Epidermal melanocyte (primary cell): ENCODE results near the gene GRWD1.
"Not testable (repeated sequence)": the region's sequence is repeated elsewhere in the genome, so short reads cannot be mapped to it uniquely, and the experiment has no call there.

Experiments
- DNase-seq: peaks from one replicate; pipeline ENCODE4 v3.0.0; 2011; ENCODE audit warnings: low spot score; ENCODE audit not compliant: insufficient read length

The GRWD1 gene

DNA sequence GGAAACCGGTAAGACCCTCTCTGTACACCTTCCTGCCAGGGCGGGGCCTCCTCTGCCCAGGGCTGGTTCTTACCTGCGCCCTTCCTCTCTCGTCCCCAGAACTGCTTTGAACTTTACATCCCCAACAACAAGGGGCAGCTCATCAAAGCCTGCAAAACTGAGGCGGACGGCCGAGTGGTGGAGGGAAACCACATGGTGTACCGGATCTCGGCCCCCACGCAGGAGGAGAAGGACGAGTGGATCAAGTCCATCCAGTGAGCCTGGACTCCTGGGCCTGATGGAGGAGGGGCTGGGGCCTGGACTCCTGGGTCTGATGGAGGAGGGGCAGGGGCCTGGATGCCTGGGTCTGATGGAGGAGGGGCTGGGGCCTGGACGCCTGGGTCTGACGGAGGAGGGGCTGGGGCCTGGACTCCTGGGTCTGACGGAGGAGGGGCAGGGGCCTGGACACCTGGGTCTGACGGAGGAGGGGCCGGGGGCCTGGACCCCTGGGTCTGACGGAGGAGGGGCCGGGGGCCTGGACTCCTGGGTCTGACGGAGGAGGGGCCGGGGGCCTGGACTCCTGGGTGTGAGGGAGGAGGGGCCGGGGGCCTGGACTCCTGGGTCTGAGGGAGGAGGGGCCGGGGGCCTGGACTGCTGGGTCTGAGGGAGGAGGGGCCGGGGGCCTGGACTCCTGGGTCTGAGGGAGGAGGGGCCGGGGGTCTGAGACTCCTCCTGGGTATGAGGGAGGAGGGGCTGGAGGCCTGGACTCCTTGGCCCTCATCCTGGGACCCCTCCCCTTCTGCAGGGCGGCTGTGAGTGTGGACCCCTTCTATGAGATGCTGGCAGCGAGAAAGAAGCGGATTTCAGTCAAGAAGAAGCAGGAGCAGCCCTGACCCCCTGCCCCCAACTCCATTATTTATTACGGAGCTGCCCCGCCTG, 32.8 kb downstream of the GRWD1 start:
- no peak for DNase-seq

DNA sequence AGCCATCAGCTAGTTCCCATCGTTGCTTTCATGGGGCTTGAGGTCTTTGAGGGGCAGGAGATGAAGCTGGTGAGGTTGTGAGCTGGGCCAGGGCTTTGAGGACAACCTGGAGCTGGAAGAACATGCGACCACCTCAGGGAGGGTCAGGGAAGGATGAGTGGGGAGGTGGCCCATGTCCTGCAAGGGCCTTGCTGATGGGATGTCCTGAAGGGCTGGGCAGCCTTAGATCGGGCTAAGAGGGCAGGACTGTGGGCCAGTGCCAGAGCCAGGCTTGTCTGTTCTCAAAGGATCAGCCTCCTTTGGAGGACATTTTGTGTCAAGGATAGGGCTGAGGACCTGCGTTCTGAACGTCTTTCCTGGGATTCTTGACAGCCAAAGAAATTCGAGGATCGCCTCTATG, 33.9 kb downstream of the GRWD1 start:
- no peak for DNase-seq

DNA sequence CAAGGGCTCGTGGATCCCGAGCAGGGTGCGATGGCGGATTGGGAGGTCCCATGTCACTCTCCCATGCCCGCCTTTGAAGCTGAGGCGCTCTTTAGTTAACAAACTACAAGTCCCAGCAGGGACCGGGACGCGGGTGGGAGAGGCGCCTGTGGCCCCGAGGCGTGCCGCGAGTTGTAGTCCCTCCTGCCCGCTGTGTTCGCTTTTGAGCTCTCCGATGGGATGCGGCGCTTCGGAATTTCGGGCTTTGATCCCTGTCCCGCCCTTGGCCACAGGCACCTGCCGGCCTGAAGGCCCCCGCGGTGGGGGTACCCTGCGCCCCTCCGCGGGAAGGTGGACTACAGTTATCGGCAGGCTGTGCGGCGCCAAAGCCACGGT, 34.4 kb downstream of the GRWD1 start:
- no peak for DNase-seq

DNA sequence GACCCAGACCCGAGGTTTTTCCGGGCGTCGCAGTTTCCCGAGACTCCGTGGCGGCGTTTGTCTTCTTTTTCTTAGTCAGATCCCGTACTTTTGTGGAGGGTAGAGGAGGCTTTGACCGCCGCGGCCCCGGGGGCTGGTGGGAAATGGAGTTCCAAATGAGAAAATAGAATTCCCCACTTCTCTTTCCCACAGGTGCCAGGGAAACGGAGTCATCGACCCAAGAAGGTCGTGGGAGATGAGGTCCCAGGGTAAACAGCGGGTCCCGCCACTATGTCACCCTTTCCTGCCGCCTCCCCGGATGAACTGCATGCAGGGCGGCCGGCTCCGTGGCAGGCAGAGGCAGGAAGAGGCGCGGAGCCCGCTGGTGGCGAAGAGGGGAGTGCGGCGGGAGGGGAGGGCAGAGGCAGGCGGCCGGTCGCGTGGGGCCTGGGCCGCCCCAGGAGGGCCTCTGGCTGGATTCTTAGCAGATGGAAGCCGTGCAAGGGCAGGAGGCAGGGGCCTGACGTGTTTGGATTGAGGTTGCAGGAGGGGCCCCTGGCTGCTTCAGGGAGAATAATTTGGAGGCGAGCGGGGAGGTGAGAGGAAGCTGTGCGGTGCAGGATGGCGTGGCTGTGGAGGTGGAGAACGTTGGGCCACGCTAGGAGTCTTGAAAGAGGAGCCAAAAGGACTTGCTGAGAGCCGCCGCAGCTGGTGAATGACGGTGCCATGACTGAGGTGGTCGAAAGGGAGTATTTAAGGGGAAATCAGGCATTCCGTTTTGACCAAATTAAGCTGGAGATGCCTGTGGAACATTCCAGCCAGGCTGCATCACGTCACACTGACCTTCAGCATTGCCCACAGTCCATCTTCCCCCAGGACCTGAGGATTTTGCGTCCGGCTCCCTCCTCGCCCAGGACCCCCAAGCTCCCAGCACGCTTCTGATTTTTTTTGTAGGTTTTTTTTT, 35.0 kb downstream of the GRWD1 start:
- DNase-seq = no peak

DNA sequence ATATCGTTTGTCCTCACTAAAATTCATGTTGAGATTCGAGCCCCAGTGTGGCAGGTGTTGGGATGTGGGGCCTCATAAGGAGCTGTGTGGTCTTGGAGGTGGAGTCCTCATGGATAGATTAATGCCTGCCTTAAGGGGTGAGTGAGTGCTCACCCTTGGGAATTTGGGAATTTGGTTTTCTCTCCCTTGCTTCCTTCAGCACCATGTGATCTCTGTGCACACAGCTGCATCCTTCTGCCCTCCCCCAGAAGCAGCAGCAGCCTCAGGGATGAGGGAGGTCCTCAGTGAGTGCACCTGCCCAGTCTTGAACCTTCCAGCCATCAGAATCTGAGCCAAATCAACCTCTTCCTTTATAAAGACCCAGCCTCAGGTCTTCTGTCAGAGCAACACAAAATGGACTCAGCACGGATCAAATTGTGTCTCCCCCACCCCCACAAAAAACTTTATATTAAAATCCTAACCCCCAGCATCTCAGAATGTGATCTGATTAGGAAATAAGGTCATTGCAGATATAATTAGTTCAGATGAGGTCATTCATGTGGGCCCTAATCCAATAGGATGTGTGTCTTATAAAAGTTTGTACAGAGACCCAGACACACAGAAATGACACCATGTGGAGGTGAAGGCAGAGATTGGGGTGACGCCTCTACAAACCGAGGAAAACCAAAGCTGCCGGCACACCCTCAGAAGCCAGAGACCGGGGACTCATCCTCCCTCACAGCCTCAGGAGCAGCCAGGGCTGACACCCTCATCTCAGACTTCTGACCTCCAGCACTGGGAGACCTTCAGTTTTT, 36.3 kb downstream of the GRWD1 start:
- no peak for DNase-seq

DNA sequence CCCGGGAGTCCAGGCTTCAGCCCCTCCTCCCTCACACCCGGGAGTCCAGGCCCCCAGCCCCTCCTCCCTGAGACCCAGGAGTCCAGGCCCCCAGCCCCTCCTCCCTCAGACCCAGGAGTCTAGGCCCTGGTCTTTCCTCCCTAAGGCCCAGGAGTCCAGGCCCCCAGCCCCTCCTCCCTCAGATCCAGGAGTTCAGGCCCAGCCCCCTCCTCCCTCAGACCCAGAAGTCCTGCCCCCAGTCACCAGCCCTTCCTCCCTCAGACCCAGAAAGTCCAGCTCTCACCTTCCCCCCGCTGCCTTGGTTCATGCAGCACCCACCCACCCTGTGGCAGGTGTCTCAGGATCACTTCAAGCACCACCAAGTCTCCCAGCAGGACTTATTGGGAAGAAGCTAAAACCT, 37.5 kb downstream of the GRWD1 start:
- no peak for DNase-seq

DNA sequence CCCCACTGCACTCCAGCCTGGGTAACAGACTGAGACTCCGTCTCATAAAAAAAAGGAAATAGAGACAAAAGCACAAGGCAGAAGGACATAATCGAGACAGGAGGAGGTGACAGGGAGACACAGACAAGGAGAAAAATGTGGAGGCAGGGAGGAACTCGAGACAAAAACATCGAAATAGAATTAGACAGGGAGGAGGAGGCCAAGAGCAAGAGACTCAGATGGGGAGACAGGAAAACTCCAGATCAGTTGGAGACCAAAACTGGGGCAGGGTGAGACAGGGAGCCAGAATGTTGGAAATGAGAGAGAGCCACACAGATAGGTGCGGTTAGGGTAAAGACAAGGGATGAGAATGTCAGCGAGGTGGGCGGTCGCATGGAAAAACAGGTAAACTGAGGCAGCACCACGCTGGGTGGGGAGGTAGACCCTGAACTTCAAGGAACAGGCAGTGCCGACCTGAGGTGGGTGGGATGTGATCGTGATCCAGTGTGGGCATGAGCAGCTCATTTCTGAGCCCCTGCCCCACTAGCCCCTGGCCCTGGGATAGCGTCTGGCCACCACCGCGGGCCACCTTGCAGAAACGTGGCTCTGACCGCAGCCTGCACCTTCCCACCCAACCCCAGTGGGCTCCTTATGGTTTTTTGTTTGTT, 38.6 kb downstream of the GRWD1 start:
- no peak for DNase-seq

DNA sequence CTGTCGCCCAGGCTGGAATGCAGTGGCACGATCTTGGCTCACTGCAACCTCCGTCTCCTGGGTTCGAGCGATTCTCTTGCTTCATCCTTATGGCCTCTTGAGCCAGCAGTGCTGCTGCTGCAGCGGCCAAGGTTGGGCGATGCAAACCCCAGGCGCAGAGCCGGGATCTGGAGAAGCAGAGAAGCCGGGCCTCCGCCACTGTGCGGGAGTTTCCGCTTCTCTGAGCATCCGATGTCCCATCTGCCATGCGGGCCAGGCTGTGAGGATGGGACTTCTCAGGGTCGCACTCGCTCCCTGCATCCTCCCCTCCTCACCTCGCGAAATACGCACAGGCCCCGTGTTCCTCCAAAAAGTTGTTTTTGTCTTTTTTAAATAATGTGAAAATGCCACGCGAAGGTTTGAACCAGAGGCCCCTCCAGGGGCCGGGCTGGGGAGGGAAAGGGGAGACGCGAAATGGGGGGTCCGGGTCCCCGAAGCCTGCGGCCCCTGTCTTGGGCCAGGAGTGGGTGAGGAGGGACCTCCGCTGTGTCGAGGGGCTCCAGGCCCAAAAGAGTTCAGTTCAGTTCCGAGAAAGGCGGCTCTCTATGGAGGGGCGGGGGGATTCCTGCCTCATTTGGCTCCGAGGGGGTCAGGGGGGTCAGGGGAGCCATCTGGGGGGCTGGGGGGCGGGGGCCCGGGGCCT, 39.3 kb downstream of the GRWD1 start:
- no peak for DNase-seq

DNA sequence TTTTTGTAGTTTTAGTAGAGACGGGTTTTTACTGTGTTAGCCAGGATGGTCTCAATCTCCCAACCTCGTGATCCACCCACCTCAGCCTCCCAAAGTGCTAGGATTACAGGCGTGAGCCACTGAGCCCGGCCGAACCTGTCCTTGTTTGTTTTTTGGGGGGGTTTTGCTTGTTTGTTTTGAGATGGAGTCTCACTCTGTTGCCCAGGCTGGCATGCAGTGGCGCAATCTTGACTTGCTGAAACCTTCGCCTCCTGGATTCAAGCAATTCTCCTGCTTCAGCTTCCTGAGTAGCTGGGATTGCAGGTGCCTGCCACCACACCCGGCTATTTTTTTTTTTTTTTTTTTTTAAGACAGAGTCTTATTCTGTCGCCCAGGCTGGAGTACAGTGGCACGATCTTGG, 40.9 kb downstream of the GRWD1 start:
- not testable (repeated sequence) for DNase-seq

DNA sequence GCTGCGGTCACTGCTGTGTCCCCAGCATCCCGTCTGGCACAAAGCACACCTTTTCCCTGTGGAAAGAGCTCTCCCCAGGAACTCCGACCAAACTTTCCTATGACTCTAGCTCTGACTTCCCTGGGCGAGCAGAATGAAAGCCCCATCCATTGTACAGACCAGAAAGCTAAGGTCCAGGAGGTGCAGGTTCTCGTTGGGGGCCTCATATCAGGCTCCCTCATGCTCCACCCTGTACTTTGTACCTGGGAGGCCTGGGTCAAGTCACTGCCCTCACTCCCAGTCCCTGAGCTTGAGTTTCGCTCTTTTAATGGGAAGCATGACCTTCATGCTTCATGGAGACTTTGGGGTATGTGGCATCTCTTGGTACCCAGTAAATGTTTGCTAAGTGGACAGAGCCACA, 41.8 kb downstream of the GRWD1 start:
- no peak for DNase-seq

DNA sequence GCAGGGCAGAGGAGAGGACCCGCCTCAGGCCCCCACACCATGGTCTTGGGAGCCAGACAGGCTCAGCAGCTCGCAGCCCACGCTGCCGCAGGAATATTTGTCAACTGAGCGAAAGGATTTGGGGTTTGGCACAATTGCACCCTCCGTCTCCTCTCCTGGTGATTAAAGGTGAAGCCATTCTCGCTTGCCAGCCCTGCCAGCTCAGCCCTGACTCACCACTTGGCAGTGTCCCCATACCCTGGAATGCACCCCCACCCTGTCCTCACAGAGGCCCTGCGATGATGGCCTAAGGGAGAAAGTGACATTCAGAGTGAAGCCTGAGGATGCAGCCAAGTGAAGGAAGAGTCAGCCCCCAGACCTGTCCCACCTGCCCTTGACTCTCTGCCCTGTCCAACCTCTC, 42.2 kb downstream of the GRWD1 start:
- DNase-seq = peak; percentile 93

DNA sequence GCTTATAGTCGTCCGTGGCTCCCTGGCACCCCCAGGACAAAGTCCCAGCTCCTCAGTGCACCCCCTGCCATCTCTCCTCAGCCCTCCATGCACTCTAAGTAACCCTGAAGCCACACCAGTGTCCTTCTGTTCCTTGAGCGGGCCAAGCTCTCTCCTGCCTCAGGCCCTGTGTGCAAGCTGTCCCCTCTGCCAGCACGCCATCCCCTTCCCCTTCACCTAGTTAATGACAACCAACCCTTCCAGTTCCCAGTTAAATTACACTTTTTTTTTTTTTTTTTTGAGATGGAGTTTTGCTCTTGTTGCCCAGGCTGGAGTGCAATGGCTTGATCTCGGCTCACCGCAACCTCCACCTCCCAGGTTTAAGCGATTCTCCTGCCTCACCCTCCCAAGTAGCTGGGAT, 42.7 kb downstream of the GRWD1 start:
- not testable (repeated sequence) for DNase-seq

DNA sequence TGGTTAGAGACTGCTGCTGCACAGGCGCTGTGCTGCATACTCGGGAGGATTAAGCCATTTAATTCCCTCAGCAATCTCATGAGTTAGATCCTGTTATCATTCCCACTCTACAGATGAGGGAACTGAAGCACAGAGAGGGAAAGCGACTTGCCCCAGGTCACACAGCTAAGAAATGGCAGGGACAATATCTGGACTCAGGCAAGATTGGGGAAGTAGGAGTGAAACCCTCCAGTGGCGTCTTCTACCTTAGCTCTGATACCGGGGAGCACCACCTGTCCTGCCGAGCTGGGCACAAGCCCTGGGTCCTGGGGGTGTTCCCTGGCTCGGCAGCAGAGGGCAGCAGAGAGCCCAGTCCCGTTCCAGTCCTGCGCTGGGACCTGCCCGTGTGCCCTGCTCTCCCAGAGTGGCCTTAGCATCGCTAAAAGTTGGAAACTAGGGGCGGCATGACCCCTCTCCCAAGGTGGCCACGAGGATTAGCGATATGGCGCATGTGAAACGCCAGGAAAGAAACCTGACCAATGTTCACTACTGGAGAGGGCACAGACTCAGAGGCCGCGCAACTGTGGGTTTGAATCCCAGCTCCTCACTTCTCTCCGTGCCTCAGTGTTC, 43.9 kb downstream of the GRWD1 start:
- DNase-seq = peak; percentile 88

DNA sequence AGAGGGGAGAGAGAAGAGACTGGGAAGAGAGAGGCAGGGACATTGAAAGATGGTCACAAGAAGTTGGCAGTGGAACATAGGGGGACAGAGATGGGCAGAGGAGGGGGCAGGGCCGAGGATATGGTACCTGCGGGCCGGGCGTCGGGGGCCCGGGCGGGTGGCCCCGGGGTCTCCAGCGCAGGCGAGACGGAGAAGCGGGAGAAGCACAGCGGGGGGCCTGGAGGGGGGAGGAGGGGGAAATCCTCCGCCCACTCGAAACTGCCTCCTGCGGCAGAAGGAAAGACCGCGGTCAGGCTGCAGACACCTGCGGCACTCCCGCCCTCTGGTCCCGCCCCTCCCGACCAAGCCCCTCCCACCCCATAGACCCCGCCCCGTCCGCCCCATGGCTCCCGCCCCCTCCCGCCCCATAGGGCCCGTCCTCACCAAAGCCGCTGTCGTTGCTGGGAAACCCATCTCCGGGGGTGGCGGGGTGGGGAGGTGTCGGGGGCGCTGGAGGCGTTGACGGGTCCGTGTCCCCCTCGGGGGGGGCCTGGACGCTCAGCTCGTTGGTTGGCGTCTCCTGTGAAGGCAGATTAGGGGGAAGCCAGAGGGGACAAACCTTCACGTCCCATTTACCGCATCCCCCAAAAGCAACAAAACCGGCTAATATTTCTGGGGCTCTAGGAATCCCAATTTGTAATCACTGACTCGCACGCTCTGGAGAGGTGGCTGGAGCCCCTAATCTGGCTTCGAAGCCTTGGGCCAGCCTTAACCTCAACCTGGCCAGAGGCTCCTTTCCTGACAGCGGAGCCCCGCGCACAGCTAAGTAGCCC, 45.4 kb downstream of the GRWD1 start:
- no peak for DNase-seq

DNA sequence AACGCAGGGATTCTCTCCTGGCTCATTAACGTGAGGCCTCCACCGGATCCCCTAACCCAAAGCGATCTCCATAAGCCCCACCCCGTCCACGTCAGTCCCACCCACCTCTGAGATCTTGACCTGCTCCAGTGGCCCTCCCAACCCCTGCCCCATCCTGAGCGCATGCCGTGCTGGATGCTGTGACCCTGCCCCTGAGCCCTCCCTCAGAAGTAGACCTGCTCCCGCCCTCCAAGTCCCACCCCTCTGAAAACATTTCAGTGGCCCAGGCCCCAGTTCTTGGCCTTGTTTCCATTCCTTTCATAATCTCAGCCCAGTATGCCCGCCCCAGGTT, 46.0 kb downstream of the GRWD1 start:
- DNase-seq = no peak

DNA sequence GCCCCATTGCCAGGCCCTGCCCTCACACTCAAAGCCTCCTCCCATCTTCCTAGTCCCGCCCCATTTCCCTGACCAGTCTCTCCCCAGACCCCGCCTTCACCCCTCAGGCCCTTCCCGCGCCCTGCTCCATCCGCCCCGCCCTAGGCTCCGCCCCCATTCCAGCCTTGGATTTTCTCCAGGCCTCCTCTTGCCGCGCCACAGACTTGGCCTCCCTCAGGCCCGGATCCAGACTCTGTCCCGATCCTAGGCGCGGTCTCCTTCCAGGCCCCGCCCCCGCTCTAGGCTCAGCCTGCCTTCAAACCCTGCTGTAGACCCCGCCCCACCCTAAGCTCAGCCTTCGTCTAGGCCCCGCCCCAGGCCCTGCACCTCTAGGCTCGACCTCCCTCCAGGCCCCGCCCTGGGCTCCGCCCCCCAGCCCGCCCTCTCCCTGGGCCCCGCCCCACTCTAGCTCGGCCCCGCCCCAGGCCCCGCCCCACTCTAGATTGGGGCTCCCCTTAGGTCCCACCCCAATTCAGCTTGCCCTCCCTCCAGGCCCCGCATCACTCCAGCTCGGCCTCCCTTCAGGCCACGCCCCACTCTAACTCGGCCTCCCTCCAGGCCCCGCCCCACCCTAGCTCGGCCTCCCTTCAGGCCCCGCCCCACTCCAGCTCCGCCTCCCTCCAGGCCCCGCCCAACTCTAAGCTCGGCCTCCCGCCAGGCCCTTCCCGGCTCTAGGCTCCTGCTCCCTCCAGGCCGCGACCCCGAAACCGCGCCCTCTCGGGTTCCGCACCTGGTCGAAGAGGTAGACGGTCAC, 47.3 kb downstream of the GRWD1 start:
- peak; percentile 97 for DNase-seq

DNA sequence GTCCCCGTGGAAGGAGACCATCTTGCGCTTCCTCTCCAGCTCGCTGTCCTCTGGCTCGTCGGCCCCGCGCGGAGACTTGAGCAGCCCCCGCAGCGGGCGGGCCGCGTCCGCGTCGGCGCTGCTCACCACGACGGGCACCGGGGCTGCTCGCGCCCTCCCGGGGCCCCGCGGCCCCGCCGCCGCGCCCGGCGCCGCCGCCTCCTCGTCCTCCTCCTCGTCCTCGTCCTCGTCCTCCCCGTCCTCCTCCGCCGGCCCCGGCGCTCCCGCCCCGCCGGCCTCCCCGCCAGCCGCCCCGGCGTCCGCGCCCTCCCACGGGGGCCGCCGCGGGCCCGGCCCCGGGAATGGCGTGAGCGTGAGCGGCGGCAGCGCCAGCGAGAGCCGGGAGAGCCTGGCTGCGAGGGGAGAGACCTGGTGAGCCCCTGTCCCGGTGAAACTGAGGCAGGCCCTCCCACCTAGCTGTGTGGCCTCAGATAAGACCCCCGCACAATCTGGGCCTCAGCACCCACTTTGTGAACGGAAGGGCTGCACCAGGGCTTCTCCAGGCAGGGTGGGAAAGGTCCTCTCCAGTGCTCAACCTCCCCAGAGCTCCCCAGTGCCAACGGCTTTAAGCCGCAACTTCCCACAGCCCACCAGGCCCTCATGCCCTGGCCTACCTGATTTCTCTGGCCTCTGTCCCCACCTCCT, 48.1 kb downstream of the GRWD1 start:
- DNase-seq = no peak

DNA sequence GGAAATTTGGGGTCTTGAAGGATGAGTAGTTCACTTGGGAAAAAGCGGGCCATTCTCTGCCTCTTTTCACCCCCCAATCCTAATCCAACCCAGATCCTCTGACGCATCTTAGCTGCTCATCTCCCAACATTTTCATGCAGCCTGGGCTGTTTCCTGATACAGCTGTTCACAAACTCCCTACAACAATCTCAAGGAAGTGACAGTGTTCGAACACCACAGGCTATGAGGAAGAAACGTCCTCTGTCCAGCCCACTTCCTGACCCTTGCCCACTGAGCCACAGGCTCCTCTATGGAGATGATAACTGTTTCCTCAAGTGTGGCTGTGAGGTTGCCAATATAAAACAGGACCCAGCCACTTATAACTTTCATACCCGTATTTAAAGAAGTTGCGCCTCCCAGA, 49.6 kb downstream of the GRWD1 start:
- DNase-seq = no peak
